ENCODE data around the gene B4GALNT4. TPM values are rescaled to one million over a fixed set of nuclear protein-coding genes. Genes with fewer than 3 reads are reported as not detected.
A peak's percentile ranks its signal among the peaks of the same experiment; 100 is the strongest.

The B4GALNT4 gene
- total and polyA plus RNA-seq, 2 of the 4 experiments (the other 2 are of a cell fraction): 5.2 to 38.6 TPM

GRCh38 chr11:405323-405953 lies 36.1 kb downstream of the B4GALNT4 start:
- Histone ChIP-seq H4K20me1 (ENCODE audit: insufficient read depth, low read length) (no peaks in the 10 kb centered on the region), H2BK20ac (ENCODE audit: low read depth, low read length) (no peak overlapping the region), H4K91ac (ENCODE audit: insufficient read depth, low read depth, low read length) (no peak overlapping the region), H3K36me3 (ENCODE audit: control insufficient read depth, insufficient read depth, low read length) (no peaks in the 10 kb centered on the region), H3K4ac (ENCODE audit: low read depth, low read length) (no peak overlapping the region), H3K27me3 (ENCODE audit: control insufficient read depth, insufficient read depth, low read length) (peaks cover 4% of the 10 kb centered on the region; the same call in 1 of the 2 replicates), H3K79me1 (ENCODE audit: low read depth in 1 of 2, low read length in 2 of 2) (no peaks in the 10 kb centered on the region), H3K56ac (ENCODE audit: extremely low read depth, insufficient read depth, low read length) (no peak overlapping the region), H3K4me3 (ENCODE audit: insufficient read depth, low read depth, low read length) (no peak overlapping the region), H4K8ac (ENCODE audit: low read depth in 2 of 2, low read length in 2 of 2) (no peak overlapping the region), H2AFZ (replicated peaks; ENCODE audit: low read length, poor library complexity) (no peak overlapping the region), H3K9me3 (ENCODE audit: control insufficient read depth, insufficient read depth, low read length) (no peaks in the 10 kb centered on the region), H2AK5ac (ENCODE audit: low read depth, low read length) (no peak overlapping the region), H2AK9ac (replicated peaks; ENCODE audit: low read depth, low read length, poor library complexity) (no peak overlapping the region), H2BK120ac (ENCODE audit: low read depth, low read length) (no peak overlapping the region), H3K18ac (ENCODE audit: low read depth, low read length) (no peak overlapping the region), H3K14ac (replicated peaks; ENCODE audit: low read depth, low read length) (no peak overlapping the region), H2BK5ac (ENCODE audit: low read depth, low read length, poor library complexity, severe bottlenecking) (no peak overlapping the region), H3K4me2 (ENCODE audit: low read depth, low read length) (no peak overlapping the region), H3K9ac (ENCODE audit: low read depth, low read length) (no peak overlapping the region), H3K23ac (ENCODE audit: low read depth, low read length) (no peak overlapping the region), H3K27ac (ENCODE audit: insufficient read depth, low read length) (no peak overlapping the region), H2BK15ac (ENCODE audit: low read depth, low read length) (no peak overlapping the region), H3K4me1 (ENCODE audit: control insufficient read depth, insufficient read depth, low read length) (peaks cover 3% of the 10 kb centered on the region; the same call in 1 of the 2 replicates), H4K5ac (ENCODE audit: low read depth, low read length) (no peak overlapping the region), H3K9me1 (ENCODE audit: insufficient read depth, low read length) (no peaks in the 10 kb centered on the region)
- dilution Hi-C loops (cut with HindIII; ENCODE audit: low sequenced_read_pairs, unreplicated experiment) (no loop called here), intact Hi-C loops (cut with micrococcal nuclease) (no loop called here), in situ Hi-C loops (cut with MboI; ENCODE audit: low sequenced_read_pairs) (no loop called here)
- ChIA-PET POLR2A (ENCODE audit: unreplicated experiment) (no interaction called here), CTCF (no interaction called here)
- WGBS, 2 experiments (ENCODE audit: extremely low coverage in 2 of 2, insufficient read length in 1 of 2): 70% methylated on average over 6 of the region's 17 CpGs; no CpG with 5 or more reads in 1 of the 2 experiments
- no peak for DNase-seq
- BruUV-seq (replicated peaks): no TSS peak
- ATAC-seq (ENCODE audit: low read depth): no peak
- 0 out of 2 replicates have a peak, but pooled peaks have one; percentile 4 for TF ChIP-seq CTCF (conservative IDR thresholded peaks at IDR 0.05; ENCODE audit: low read depth, low read length)
- no peak for TF ChIP-seq RCOR1 (IDR thresholded peaks at IDR 0.05; ENCODE audit: insufficient replicate concordance, low read length)
